Ishikawa (cell line): ENCODE data around the gene CALML6.

ENCODE experiments used
- CEBPB ChIP-seq: IDR thresholded peaks from 2 replicates; pipeline ENCODE4 v1.6.1; 2012
- CREB1 ChIP-seq: IDR thresholded peaks from 2 replicates; pipeline ENCODE4 v1.6.1; 2012; ENCODE audit warnings: low read depth
- EGR1 ChIP-seq: IDR thresholded peaks from 2 replicates; pipeline ENCODE4 v1.6.1; 2012
- EP300 ChIP-seq: IDR thresholded peaks from 2 replicates; pipeline ENCODE4 v1.6.1; 2012; ENCODE audit warnings: borderline replicate concordance
- FOXM1 ChIP-seq: IDR thresholded peaks from 2 replicates; pipeline ENCODE4 v1.6.1; 2012; ENCODE audit warnings: low read depth, borderline replicate concordance
- MAX ChIP-seq: IDR thresholded peaks from 2 replicates; pipeline ENCODE4 v1.6.1; 2012
- NFIC ChIP-seq: IDR thresholded peaks from 2 replicates; pipeline ENCODE4 v1.6.1; 2012
- RAD21 ChIP-seq: IDR thresholded peaks from 2 replicates; pipeline ENCODE4 v1.6.1; 2012; ENCODE audit warnings: low read depth
- REST ChIP-seq: IDR thresholded peaks from 2 replicates; pipeline ENCODE4 v1.6.1; 2012; ENCODE audit warnings: low read depth, mild to moderate bottlenecking
- TAF1 ChIP-seq: IDR thresholded peaks from 2 replicates; pipeline ENCODE4 v1.6.1; 2012; ENCODE audit warnings: low read depth, mild to moderate bottlenecking
- TCF12 ChIP-seq: IDR thresholded peaks from 2 replicates; pipeline ENCODE4 v1.6.1; 2012; ENCODE audit warnings: low read depth
- TEAD4 ChIP-seq: IDR thresholded peaks from 2 replicates; pipeline ENCODE4 v1.6.1; 2012
- USF1 ChIP-seq: IDR thresholded peaks from 2 replicates; pipeline ENCODE4 v1.6.1; 2012
- YY1 ChIP-seq: IDR thresholded peaks from 2 replicates; pipeline ENCODE4 v1.6.1; 2012; ENCODE audit warnings: low read depth
- ZBTB7A ChIP-seq: IDR thresholded peaks from 2 replicates; pipeline ENCODE4 v1.6.1; 2012; ENCODE audit warnings: low read depth

The CALML6 gene

DNA sequence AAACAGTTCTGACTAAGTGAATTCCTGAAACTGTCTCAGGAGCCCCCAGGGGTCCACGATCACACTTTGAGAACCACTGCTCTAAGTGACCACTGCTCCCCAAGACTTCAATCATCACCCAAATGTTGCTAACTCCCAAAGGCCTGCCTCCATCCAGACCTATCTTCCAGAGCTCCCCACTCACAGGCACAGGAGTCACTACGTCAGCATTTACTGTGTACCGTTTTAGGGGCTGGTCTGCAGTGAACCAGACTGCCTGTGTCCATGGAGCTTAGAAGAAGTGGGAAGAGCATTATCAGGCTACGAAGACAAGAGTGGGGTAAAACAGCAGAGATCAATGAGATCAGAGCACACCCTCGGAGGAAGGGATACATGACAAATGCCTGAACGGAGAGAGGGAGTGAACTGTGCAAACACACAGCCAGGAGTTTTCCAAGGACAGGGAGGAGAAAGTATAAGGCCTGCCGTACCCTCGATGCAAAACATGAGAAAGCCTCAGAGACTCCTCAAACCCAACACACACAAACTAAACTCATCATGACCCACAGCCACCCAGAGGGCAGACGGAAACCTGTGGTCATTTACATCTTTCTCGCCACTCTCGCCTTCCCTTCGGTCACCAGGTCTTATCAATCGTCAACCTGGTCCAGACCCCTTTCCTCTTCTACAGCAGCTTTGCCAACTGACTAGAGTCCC lies 34.3 kb upstream of the CALML6 start:
- no peak for TF ChIP-seq CEBPB
- no peak for TF ChIP-seq ZBTB7A
- TF ChIP-seq TAF1: no peak
- no peak for TF ChIP-seq RAD21

GRCh38 chr1:1881727-1882126 lies 33.3 kb upstream of the CALML6 start:
- TF ChIP-seq CEBPB (no peak), YY1 (no peak), TEAD4 (no peak), RAD21 (no peak), ZBTB7A (no peak), TCF12 (no peak), CREB1 (no peak), EGR1 (no peak)

- TF ChIP-seq TCF12 (no peak), CREB1 (no peak), EP300 (no peak), ZBTB7A (no peak), EGR1 (no peak), REST (no peak), YY1 (no peak), FOXM1 (no peak), RAD21 (no peak), NFIC (no peak), TEAD4 (no peak), CEBPB (no peak), TAF1 (no peak), USF1 (no peak), MAX (no peak)
Observed at GRCh38 chr1:1883092-1883873, 31.8 kb upstream of the CALML6 start.

DNA sequence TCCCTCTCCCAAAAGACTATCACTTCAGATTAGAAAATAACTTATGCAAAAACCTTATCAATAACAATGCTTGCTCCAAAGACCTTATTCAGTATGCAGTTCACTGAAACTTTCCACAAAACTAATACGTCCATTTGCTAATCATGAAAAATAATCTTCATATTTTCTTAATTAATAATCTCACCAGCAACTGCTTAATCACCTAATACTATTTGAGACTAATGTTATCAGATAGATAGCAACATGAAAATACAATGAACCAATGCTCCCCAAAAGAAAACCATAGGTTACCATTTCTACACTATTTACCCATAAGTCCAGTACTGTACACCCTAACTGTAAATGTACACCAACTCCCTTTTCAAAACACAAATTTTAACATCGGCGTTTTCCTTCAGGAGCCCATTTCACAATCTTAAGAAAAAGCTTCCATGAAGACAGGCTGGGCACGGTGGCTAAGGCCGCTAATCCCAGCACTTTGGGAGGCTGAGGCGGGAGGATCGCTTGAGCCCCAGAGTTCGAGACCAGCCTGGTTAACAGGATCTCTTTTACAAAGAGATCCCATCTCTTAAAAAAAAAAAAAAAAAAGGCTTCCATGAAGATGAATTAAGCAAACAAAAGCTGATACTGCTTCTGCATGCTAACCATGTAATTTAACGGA lies 25.8 kb upstream of the CALML6 start:
- TF ChIP-seq TAF1: no peak
- TF ChIP-seq REST: no peak
- TF ChIP-seq EGR1: no peak
- TF ChIP-seq USF1: no peak
- TF ChIP-seq NFIC: no peak
- no peak for TF ChIP-seq YY1
- no peak for TF ChIP-seq MAX
- no peak for TF ChIP-seq CEBPB
- no peak for TF ChIP-seq ZBTB7A
- TF ChIP-seq TCF12: no peak
- TF ChIP-seq FOXM1: no peak
- no peak for TF ChIP-seq EP300

DNA sequence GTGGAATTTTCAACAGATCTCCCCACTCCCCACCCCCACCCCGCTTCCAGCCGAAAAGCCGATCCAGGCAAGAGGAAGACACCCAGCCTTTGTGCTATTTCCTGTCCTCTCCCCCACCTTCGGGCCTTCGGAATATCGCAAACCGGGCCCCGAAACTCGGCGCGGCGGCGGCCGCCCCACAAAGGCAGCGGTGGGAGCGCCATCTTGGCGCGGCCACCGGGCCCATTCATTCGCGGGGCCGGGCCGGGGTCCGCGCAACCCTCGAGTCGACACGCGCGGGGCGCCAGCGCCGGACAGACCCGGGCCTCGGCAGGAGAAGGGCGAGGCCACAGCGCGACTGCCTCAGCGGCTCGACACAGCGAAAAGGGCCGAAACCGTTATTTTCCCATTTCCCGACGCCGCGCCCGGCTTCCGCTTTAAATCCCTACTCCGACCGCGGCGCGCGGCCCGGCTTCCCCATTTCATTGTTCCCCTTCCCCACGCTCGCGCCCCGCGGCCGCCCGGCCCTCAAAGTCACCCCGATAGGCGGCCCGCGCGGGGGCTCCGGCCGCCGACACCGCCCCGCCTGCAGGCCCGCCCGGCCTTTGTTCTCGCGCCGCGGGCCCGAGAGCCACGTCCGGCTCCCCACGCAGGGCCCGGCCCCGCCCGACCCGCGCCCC lies 25.1 kb upstream of the CALML6 start:
- peak; percentile 79 for TF ChIP-seq YY1
- no peak for TF ChIP-seq TCF12
- peak; percentile 51; the same call in 1 of the 2 replicates for TF ChIP-seq TAF1
- TF ChIP-seq ZBTB7A: peak; percentile 41; the same call in 1 of the 2 replicates
